GM21515 (cell line): ENCODE data around the gene TXNRD3.
"Not testable (repeated sequence)": the region's sequence is repeated elsewhere in the genome, so short reads cannot be mapped to it uniquely, and the experiment has no call there.

Experiments used
- ATAC-seq: cut with Tn5 transposase; IDR thresholded peaks from one replicate; pipeline ENCODE4 v1.9.1; 2021; ENCODE audit not compliant: unreplicated experiment

TXNRD3 gene

DNA sequence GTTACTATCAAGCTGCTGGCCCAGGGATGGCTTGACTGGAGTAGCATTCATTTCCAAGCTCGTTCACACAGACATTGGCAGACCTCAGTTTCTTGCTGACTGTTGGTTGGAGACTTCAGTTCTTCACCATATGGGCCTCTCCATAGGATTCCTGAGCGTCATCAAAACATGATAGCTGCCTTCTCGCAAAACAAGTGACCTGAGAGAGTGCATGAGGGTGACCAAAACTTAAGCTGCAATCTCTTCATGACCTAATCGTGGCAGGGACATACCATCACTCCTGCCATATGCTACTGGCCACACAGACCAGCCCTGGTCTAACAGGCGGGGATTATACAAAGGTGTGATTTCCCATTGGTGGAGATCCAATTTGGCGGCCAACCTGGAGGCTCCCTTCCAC is 50.2 kb downstream of the TXNRD3 start:
- ATAC-seq = no peak

- no peak for ATAC-seq
Observed at GRCh38 chr3:126599101-126599500, 55.8 kb downstream of the TXNRD3 start.

DNA sequence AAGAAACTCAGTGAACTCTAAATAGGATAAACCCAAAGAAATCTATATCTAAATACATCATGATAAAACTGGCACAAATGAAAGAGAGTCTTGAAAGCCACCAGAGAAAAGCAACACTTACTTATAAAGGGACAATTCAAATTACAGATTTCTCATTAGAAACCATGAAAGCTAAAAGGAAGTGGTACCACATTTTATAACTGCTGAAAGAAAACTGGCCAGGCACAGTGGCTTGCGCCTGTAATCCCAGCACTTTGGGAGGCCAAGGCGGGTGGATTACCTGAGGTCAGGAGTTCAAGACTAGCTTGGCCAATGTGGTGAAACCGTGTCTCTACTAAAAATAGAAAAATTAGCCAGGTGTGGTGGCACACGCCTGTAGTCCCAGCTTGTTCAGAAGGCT is 59.4 kb downstream of the TXNRD3 start:
- not testable (repeated sequence) for ATAC-seq

- ATAC-seq = not testable (repeated sequence)
Observed at GRCh38 chr3:126591515-126591914, 63.4 kb downstream of the TXNRD3 start.

DNA sequence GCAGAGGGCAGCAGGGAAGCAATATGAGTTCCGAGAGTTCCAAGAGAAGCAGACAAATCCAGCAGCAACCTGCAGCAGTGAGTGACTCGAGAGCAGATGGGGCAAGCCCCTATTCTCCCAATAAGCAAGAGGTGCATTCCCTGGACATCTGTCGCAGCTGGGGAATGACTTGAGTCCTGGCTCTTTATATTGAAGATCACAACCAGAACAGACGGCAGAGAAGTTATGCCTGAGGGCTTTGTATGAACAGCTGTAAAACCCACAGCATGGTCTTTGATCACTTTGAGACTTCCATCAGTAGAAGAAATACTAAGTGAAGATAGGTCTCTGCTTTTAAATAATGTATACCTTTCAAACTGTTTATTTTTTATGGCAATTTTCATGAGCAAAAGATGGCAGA is 72.6 kb downstream of the TXNRD3 start:
- ATAC-seq = no peak

- no peak for ATAC-seq
Observed at GRCh38 chr3:126581569-126581968, 73.4 kb downstream of the TXNRD3 start.

- ATAC-seq = no peak
Observed at GRCh38 chr3:126580746-126581145, 74.2 kb downstream of the TXNRD3 start.

GRCh38 chr3:126578702-126579101 is 76.2 kb downstream of the TXNRD3 start:
- ATAC-seq = no peak

- no peak for ATAC-seq
Observed at GRCh38 chr3:126577261-126577660, 77.7 kb downstream of the TXNRD3 start.

DNA sequence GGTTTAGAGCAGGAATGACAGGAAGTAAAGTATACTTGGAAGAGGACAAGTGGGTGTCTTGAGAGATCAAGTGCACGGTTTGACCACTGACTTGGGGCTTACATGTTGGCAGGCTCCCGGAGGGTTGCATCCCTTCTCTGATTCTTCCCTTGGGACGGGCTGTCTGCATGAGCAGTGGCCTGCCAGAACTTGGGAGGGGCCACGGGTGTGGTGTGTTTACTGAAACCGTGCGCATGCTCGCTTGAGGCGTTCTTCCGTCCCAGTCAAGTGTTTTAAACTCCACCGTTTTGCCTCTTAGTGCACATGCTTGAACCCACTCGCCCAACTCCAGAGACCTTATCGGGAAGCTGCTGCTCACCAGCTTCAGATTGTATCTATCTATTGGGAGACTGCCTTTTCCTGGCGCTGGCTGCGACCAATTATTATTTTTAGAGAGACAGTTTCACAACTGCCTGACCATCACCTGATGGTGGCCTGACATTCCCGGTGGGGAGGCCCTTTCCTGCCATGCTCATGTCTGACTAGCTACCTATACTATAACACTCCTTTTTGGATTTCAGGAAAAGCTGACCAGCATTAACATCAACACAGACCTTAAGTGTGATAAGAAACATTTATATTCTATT is 81.3 kb downstream of the TXNRD3 start:
- no peak for ATAC-seq

- no peak for ATAC-seq
Observed at GRCh38 chr3:126571078-126571477, 83.8 kb downstream of the TXNRD3 start.

- no peak for ATAC-seq
Observed at GRCh38 chr3:126570103-126570541, 84.8 kb downstream of the TXNRD3 start.

DNA sequence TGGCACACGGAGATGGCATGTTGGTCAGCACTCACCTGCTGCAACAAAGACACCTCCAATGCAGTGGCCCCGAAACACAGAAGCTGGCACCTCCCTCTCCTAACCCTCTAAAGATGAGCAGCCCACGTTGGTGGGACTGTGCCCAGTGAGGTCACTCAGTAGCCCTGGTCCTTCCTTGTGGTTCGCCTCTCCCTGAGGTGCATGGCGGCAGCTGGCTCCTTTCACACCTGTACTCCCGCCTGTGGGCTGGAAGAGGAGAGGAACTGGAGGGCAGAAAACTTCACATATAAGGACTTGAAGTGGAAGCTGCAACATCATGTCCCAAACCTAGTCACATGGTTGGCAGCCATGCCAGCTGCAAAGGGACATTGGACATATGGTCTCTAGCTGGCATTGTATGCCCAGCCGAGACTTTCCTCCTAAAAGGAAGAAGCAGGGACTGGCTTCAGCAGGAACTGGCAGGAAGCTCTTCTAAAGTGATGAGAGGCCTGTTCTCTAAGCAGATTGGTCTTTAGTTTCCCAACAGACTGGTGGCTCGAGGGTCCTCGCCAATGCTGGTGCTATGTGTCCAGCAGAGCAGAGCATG is 85.4 kb downstream of the TXNRD3 start:
- ATAC-seq = no peak

DNA sequence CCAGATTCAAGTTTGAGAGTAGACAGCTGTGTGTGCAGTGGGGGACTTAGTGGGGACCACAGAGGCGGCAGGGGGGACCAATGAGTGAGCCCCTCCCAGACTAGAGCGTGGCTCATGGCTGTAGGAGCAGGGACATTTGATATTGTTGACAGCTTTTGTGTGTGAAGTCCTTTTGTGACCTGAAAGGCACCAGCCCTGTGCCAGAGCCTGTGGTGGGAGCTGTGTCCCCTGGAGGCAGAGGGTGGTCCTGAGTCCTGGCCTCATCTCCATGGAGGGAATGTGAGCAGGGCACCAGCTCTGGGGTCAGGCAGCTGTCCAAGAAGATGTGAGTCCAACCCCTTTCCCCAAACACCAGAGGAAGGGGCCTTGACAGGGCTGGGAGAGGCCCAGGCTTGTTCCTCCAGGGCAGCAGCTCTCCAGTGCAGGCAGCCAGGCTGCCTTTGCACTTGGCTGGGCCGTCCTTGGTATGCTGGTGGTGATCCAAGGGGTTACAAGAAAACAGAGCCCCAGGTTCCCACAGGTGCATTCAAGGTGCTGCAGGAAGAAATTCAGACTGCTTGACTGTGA is 86.1 kb downstream of the TXNRD3 start:
- ATAC-seq = no peak

- no peak for ATAC-seq
Observed at GRCh38 chr3:126567696-126568438, 87.1 kb downstream of the TXNRD3 start.

DNA sequence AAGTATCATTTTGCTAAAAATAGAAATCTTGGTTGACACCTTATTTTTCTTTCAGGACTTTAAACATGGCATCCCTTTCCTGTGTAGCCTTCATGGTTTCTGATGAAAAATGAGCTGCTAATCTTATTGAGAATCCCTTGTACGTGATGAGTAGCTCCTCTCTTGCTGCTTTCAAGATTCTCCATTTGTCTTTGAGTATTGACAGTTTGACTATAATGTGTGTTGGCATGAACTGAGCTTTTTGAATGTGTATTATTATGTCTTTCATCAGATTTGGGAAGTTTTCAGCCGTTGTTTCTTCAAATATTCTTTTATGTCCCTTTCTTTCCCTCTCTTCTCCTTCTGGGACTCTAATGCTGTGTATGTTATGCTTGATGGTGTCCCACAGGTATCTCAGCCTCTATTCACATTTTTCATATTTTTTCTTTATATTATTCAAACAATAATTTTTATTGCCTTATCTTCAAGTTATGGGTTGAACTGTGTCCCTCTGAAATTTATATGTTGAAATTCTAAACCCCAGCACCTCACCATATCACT is 92.1 kb downstream of the TXNRD3 start:
- no peak for ATAC-seq

- no peak for ATAC-seq
Observed at GRCh38 chr3:126558336-126559071, 96.4 kb downstream of the TXNRD3 start, which contains the start of gene C3orf22. Gene C3orf22, minus strand, starts transcription at chr3:126558932. Its CDS starts 5,542 bp downstream, at chr3:126553390.

GRCh38 chr3:126557761-126558160 is 97.2 kb downstream of the TXNRD3 start:
- no peak for ATAC-seq

DNA sequence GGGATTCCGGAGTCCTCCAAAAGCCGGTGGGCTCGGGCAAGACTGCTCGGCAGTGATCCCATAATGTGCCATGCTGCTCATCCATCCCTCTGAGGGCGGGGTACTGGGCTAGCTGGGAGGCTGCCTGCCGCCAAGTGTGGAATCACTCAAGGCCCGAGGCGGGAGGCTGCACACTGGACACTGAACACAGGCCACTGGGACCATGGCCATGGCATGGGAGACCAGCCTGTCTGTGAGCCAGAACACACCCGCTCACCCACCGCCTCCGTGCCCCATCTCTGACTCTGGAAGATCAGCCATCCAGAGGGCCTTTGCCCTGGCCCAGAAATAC is 97.5 kb downstream of the TXNRD3 start:
- ATAC-seq = no peak
